HG02870 (cell line): Measurements from ENCODE around the gene CCND2.
A peak's percentile ranks its signal among the peaks of the same experiment; 100 is the strongest.

Experiments used
- ATAC-seq: cut with Tn5 transposase; IDR thresholded peaks from one replicate; pipeline ENCODE4 v1.9.1; 2021; ENCODE audit warnings: mild to moderate bottlenecking, moderate library complexity; ENCODE audit not compliant: unreplicated experiment

The CCND2 gene

GRCh38 chr12:4289231-4289878 is 15.8 kb downstream of the CCND2 start:
- ATAC-seq, result no peak

- ATAC-seq, result no peak
Observed at GRCh38 chr12:4289998-4290790, 16.6 kb downstream of the CCND2 start.

GRCh38 chr12:4292341-4293073 is 18.9 kb downstream of the CCND2 start:
- ATAC-seq, result no peak

GRCh38 chr12:4293299-4293965 is 19.9 kb downstream of the CCND2 start:
- no peak for ATAC-seq

GRCh38 chr12:4293966-4294505 is 20.5 kb downstream of the CCND2 start:
- no peak for ATAC-seq

- ATAC-seq, result no peak
Observed at GRCh38 chr12:4296751-4297150, 23.2 kb downstream of the CCND2 start.

- no peak for ATAC-seq
Observed at GRCh38 chr12:4297617-4298016, 24.1 kb downstream of the CCND2 start.

- ATAC-seq, result no peak
Observed at GRCh38 chr12:4300883-4301282, 27.3 kb downstream of the CCND2 start.

- ATAC-seq, result no peak
Observed at GRCh38 chr12:4301932-4302501, 28.5 kb downstream of the CCND2 start.

GRCh38 chr12:4302881-4303280 is 29.3 kb downstream of the CCND2 start:
- no peak for ATAC-seq

GRCh38 chr12:4303750-4304149 is 30.2 kb downstream of the CCND2 start:
- no peak for ATAC-seq

- ATAC-seq, result no peak
Observed at GRCh38 chr12:4307593-4308333, 34.2 kb downstream of the CCND2 start.

- no peak for ATAC-seq
Observed at GRCh38 chr12:4308334-4308950, 34.9 kb downstream of the CCND2 start.

- ATAC-seq, result no peak
Observed at GRCh38 chr12:4311776-4312175, 38.2 kb downstream of the CCND2 start.

- ATAC-seq, result no peak
Observed at GRCh38 chr12:4312251-4312650, 38.7 kb downstream of the CCND2 start.

- ATAC-seq, result peak; percentile 31
Observed at GRCh38 chr12:4320497-4320852, 46.9 kb downstream of the CCND2 start.

GRCh38 chr12:4320853-4321701 is 47.5 kb downstream of the CCND2 start, which contains the start of gene TIGAR:
Gene TIGAR (plus strand): TSS chr12:4321213. CDS start chr12:4321272, 59 bp downstream.
- peak; percentile 91 for ATAC-seq

- ATAC-seq, result no peak
Observed at GRCh38 chr12:4322726-4323125, 49.2 kb downstream of the CCND2 start.
